ENCODE data around the gene TBCD. TPM values are rescaled to one million over a fixed set of nuclear protein-coding genes. Genes with fewer than 3 reads are reported as not detected.

Gene TBCD
- total RNA-seq, 2 experiments from 2014 or later = 77.8 to 85.8 TPM

DNA sequence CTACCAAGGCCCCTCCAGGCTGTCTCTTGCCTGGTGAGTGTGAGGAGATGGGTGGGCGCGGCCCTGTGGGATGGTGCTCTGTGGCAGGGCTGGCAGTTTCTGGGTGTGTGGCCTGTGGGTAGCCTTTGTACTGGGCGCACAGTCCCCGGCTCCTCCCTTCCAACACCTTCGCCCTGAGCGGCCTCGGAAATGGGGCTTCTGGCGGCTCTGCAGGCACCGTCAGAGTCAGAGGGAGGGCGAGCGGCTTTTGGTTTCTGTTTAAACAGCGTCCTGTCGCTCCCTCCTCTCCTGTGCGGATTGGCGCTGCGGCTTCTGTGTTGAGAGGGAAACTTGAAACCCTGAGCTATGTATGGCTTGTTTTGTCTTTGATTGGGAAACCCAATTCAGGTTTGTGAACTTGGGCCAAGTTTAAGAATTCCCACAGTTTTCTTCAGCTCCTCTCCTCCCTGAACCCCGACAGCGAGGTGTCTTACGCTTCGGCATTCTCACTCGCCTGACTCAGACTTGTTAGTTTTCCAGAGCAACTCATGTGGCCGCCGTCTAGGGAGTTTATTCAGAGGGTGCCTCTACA, 96.2 kb downstream of the TBCD start:
- Mint-ChIP-seq H3K27ac (peak overlapping the region; percentile 55), H3K27me3 (no peaks in the 10 kb centered on the region), H3K9me3 (no peaks in the 10 kb centered on the region), H3K36me3 (ENCODE audit: low read depth) (peaks cover 4% of the 10 kb centered on the region), H3K4me3 (peak overlapping the region; percentile 42), H3K4me1 (ENCODE audit: low read depth) (peaks cover 15% of the 10 kb centered on the region)
- TF ChIP-seq, protein P1, sequence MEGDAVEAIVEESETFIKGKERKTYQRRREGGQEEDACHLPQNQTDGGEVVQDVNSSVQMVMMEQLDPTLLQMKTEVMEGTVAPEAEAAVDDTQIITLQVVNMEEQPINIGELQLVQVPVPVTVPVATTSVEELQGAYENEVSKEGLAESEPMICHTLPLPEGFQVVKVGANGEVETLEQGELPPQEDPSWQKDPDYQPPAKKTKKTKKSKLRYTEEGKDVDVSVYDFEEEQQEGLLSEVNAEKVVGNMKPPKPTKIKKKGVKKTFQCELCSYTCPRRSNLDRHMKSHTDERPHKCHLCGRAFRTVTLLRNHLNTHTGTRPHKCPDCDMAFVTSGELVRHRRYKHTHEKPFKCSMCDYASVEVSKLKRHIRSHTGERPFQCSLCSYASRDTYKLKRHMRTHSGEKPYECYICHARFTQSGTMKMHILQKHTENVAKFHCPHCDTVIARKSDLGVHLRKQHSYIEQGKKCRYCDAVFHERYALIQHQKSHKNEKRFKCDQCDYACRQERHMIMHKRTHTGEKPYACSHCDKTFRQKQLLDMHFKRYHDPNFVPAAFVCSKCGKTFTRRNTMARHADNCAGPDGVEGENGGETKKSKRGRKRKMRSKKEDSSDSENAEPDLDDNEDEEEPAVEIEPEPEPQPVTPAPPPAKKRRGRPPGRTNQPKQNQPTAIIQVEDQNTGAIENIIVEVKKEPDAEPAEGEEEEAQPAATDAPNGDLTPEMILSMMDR (IDR thresholded peaks at IDR 0.05) = no peak
- peak; percentile 94 for ATAC-seq
- ChIA-PET POLR2A (no interaction called here), CTCF (interaction anchor here (1.1 to 1.4 kb wide), 2 partner anchors 10 to 12 kb away, joined by 3 read pairs; no protein-coding TSS in a partner anchor)
- intact Hi-C loops (cut with micrococcal nuclease) = no loop called here
- DNase-seq = peak; percentile 61

- CTCF ChIA-PET = no interaction called here
- TF ChIP-seq, protein P1 (IDR thresholded peaks at IDR 0.05) = no peak
- Mint-ChIP-seq H3K9me3 (no peaks in the 10 kb centered on the region), H3K27ac (no peak overlapping the region), H3K36me3 (ENCODE audit: low read depth) (peaks cover 8% of the 10 kb centered on the region), H3K4me1 (ENCODE audit: low read depth) (peaks cover 8% of the 10 kb centered on the region), H3K27me3 (no peaks in the 10 kb centered on the region), H3K4me3 (no peak overlapping the region)
- intact Hi-C loops (cut with micrococcal nuclease) = no loop called here
- DNase-seq (no peak), ATAC-seq (no peak)
- POLR2A ChIA-PET = no interaction called here
Observed at GRCh38 chr17:82849076-82849945, 97.4 kb downstream of the TBCD start.

- peaks cover 10% of the 10 kb centered on the region for H3K36me3 Mint-ChIP-seq (ENCODE audit: low read depth)
- TF ChIP-seq, protein P1 (IDR thresholded peaks at IDR 0.05) = no peak
- H3K27ac Mint-ChIP-seq = no peak overlapping the region
- ChIA-PET CTCF (interaction anchor here (0.7 kb wide), 1 partner anchor 12 kb away, joined by 3 read pairs; no protein-coding TSS in a partner anchor), POLR2A (interaction anchor here (1.4 kb wide), 1 partner anchor 13 kb away, joined by 3 read pairs; no protein-coding TSS in a partner anchor)
- H3K4me1 Mint-ChIP-seq (ENCODE audit: low read depth) = peaks cover 6% of the 10 kb centered on the region
- intact Hi-C loops (cut with micrococcal nuclease) = no loop called here
- H3K4me3 Mint-ChIP-seq = no peak overlapping the region
- no peak for DNase-seq
- ATAC-seq = no peak
- no peaks in the 10 kb centered on the region for H3K9me3 Mint-ChIP-seq
- no peaks in the 10 kb centered on the region for H3K27me3 Mint-ChIP-seq
Observed at GRCh38 chr17:82851381-82851780, 99.5 kb downstream of the TBCD start.

DNA sequence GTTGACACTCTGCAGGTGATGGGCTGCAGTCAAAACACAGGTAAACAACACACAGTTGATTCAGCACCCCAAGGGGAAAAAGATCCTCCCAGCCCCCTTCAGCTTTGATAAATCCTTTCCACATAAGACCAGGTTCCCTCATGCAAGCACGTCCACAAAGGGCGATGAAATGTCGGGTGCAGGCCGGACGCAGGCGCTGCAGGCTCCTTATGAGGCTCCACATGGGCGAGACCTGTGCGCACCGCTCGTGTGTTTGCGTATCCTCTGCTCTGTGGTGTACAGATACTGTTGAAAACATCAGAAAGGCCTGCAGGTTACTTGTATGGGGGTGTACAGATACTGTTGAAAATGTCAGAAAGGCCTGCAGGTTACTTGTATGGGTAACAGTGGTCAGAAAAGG, 102.4 kb downstream of the TBCD start:
- H3K27me3 Mint-ChIP-seq = no peaks in the 10 kb centered on the region
- TF ChIP-seq, protein P1 (IDR thresholded peaks at IDR 0.05) = no peak
- DNase-seq (no peak), ATAC-seq (no peak)
- no peak overlapping the region for H3K4me3 Mint-ChIP-seq
- ChIA-PET CTCF (interaction anchor here (1.3 kb wide), 1 partner anchor 36 kb away, joined by 3 read pairs; no protein-coding TSS in a partner anchor), POLR2A (interaction anchor here (1.3 to 2.0 kb wide), 3 partner anchors 9 to 17 kb away, joined by 3 to 6 read pairs (median 5); no protein-coding TSS in a partner anchor)
- H3K4me1 Mint-ChIP-seq (ENCODE audit: low read depth) = peaks cover 14% of the 10 kb centered on the region
- intact Hi-C loops (cut with micrococcal nuclease) = no loop called here
- H3K9me3 Mint-ChIP-seq = no peaks in the 10 kb centered on the region
- peaks cover 15% of the 10 kb centered on the region for H3K36me3 Mint-ChIP-seq (ENCODE audit: low read depth)
- H3K27ac Mint-ChIP-seq = no peak overlapping the region

GRCh38 chr17:82856361-82856760, 104.5 kb downstream of the TBCD start:
- Mint-ChIP-seq H3K27me3 (no peaks in the 10 kb centered on the region), H3K9me3 (no peaks in the 10 kb centered on the region), H3K4me1 (ENCODE audit: low read depth) (peaks cover 31% of the 10 kb centered on the region), H3K36me3 (ENCODE audit: low read depth) (peaks cover 12% of the 10 kb centered on the region), H3K4me3 (no peak overlapping the region), H3K27ac (no peak overlapping the region)
- ChIA-PET CTCF (interaction anchor here (1.4 kb wide), 1 partner anchor 12 kb away, joined by 4 read pairs; no protein-coding TSS in a partner anchor), POLR2A (no interaction called here)
- ATAC-seq = no peak
- no peak for DNase-seq
- TF ChIP-seq, protein P1 (IDR thresholded peaks at IDR 0.05) = no peak
- intact Hi-C loops (cut with micrococcal nuclease) = no loop called here

Data from activated CD8-positive, alpha-beta T cell treated with anti-CD3 and anti-CD28 coated beads for 36 hours (primary cell).